ENCODE measurements around the gene CD109.

DNA sequence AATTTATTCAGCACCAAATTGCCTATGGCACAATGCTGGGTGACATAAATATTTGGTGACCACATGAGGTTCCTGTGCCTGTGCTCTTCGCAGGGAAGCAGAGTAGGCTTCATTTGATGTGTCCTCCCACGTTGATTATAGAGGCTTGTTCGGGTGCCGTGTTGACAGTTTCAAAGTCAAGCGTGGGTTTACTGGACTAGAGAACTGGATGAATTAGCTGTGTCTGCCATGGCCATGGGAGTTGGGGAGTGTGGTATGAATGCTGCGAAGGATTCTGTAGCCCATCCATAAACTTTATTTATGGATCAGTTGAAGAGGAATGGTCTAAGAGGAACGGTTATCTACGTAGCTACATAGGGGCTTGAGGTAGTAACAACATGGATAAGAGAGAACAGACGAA lies 11.0 kb downstream of the CD109 start:
- TF ChIP-seq CTCF (conservative IDR thresholded peaks at IDR 0.05) (no peak), ZFX (IDR thresholded peaks at IDR 0.05) (no peak)

All from C4-2B (cell line).